Nephron (organoid): Measurements from ENCODE around the gene GALE.
"Not testable (repeated sequence)": the region's sequence is repeated elsewhere in the genome, so short reads cannot be mapped to it uniquely, and the experiment has no call there.

Experiments used
- H3K27ac Mint-ChIP-seq, 3 experiments: 2 replicates each; pipeline ENCODE4 v1.8.0; 2020; ENCODE audit warnings: mixed read lengths in 3 of 3, mild to moderate bottlenecking in 2 of 3, moderate library complexity in 1 of 3
- H3K27me3 Mint-ChIP-seq: 2 replicates; pipeline ENCODE4 v1.8.0; 2021; ENCODE audit warnings: low read depth, mild to moderate bottlenecking, moderate library complexity, mixed read lengths
- H3K36me3 Mint-ChIP-seq: 2 replicates; pipeline ENCODE4 v1.8.0; 2020; ENCODE audit warnings: low read depth, mixed read lengths
- H3K4me1 Mint-ChIP-seq: 2 replicates; pipeline ENCODE4 v1.8.0; 2020; ENCODE audit warnings: mixed read lengths
- H3K4me3 Mint-ChIP-seq, 3 experiments: 2 replicates each; pipeline ENCODE4 v1.8.0; 2020; ENCODE audit warnings: mild to moderate bottlenecking in 3 of 3, mixed read lengths in 3 of 3, moderate library complexity in 2 of 3
- H3K9me3 Mint-ChIP-seq: 2 replicates; pipeline ENCODE4 v1.8.0; 2020; ENCODE audit warnings: mixed read lengths
- CTCF ChIP-seq, 3 experiments: fragments of 200-600 bp; sonication (generic); IDR thresholded peaks; one replicate each; pipeline ENCODE4 v1.5.0; 2021; ENCODE audit warnings: antibody characterized with exemption in 3 of 3; ENCODE audit not compliant: unreplicated experiment in 3 of 3

GALE gene

GRCh38 chr1:23838401-23838866 is 37.9 kb upstream of the GALE start:
- peak overlapping the region; percentile 84 to 90 (median 90) for H3K4me3 Mint-ChIP-seq
- H3K27ac Mint-ChIP-seq: no peak overlapping the region
- peaks cover 24% of the 10 kb centered on the region for H3K27me3 Mint-ChIP-seq
- no peak for TF ChIP-seq CTCF (IDR thresholded peaks at IDR 0.05; ENCODE audit: unreplicated experiment in 3 of 3)
- no peaks in the 10 kb centered on the region for H3K9me3 Mint-ChIP-seq
- peaks cover 10% of the 10 kb centered on the region for H3K4me1 Mint-ChIP-seq
- no peaks in the 10 kb centered on the region for H3K36me3 Mint-ChIP-seq

DNA sequence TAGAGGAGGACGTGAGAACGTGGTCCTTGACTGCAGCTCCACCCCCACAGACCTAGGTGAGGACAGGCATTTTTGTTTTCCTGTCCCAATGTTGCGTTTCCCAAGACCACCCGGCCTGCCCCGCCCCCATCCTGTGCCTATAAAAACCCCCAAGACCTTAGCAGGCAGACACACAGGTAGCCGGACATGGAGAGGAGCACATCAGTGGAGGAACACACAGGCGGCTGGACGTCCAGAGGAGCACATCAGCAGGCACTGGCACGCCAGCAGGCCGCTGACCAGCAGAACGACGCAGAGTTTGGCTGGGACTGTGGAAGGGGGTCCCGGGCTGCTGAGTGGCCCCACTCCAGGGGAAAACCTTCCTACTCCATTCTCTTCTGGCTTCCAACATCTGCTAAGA is 37.4 kb upstream of the GALE start:
- Mint-ChIP-seq H3K27me3 (peaks cover 24% of the 10 kb centered on the region), H3K36me3 (no peaks in the 10 kb centered on the region), H3K4me3 (peak overlapping the region; percentile 84 to 90 (median 90)), H3K4me1 (peaks cover 10% of the 10 kb centered on the region), H3K27ac (no peak overlapping the region), H3K9me3 (no peaks in the 10 kb centered on the region)
- no peak for TF ChIP-seq CTCF (IDR thresholded peaks at IDR 0.05; ENCODE audit: unreplicated experiment in 3 of 3)

DNA sequence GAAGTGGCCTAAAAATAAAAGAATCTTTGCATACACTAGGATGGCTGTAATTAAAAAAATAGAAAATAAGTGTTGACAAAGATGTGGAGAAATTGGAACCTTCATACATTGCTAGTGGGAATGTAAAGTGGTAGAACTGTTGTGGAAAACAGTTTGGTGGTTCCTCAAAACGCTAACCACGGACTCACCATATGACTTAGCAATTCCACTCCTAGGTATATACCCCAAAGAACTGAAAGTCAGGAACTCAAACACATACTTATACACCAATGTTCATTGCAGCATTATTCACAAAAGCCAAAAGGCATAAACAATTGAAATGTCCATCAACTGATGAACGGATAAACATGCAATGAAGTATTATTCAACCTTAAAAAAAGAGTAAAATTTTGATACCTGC is 35.5 kb upstream of the GALE start:
- Mint-ChIP-seq H3K27me3 (peaks cover 18% of the 10 kb centered on the region), H3K9me3 (no peaks in the 10 kb centered on the region), H3K4me3 (no peak overlapping the region), H3K27ac (no peak overlapping the region), H3K4me1 (peaks cover 10% of the 10 kb centered on the region), H3K36me3 (no peaks in the 10 kb centered on the region)
- TF ChIP-seq CTCF (IDR thresholded peaks at IDR 0.05; ENCODE audit: unreplicated experiment in 3 of 3): no peak

DNA sequence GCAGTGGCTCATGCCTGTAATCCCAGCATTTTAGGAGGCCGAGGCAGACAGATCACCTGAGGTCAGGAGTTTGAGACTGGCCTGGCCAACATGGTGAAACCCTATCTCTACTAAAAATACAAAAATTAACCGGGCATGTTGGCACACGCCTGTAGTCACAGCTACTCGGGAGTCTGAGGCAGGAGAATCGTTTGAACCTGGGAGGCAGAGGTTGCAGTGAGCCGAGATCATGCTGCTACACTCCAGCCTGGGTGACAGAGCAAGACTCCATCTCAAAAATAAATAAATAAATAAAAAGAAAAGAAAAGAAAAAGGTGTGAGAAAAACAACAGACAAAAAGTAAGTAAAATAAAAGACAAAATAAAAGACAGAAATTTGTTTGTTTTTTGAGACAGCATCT is 33.6 kb upstream of the GALE start:
- peaks cover 18% of the 10 kb centered on the region for H3K27me3 Mint-ChIP-seq
- peaks cover 10% of the 10 kb centered on the region for H3K4me1 Mint-ChIP-seq
- H3K27ac Mint-ChIP-seq, H3K4me3 Mint-ChIP-seq, H3K9me3 Mint-ChIP-seq, H3K36me3 Mint-ChIP-seq: not testable (repeated sequence)

DNA sequence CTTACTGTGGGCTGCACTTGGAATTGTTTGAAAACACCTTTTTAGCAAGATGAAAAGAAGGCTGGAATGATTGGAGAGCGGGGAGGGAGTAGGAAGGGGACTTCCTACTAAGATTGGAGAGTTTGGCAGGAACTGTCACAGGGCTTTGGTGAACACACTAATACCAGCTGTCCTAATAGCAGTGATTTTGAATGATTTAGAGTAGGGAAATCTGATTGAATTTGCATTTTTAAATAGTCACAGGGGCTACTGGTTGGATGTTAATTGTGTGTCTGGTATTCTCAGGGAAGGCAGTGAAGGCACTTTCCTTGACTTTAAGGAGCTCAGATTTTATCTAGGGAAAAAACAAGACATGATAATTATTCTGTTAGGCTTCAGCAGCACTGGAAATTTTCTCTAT is 27.2 kb upstream of the GALE start:
- peak overlapping the region in 1 of 3 experiments; percentile 2 for H3K27ac Mint-ChIP-seq
- peaks cover 11% of the 10 kb centered on the region for H3K4me1 Mint-ChIP-seq
- no peaks in the 10 kb centered on the region for H3K36me3 Mint-ChIP-seq
- H3K4me3 Mint-ChIP-seq: peak overlapping the region in 1 of 3 experiments; percentile 20
- TF ChIP-seq CTCF (IDR thresholded peaks at IDR 0.05; ENCODE audit: unreplicated experiment in 3 of 3): no peak
- no peaks in the 10 kb centered on the region for H3K27me3 Mint-ChIP-seq
- H3K9me3 Mint-ChIP-seq: no peaks in the 10 kb centered on the region

DNA sequence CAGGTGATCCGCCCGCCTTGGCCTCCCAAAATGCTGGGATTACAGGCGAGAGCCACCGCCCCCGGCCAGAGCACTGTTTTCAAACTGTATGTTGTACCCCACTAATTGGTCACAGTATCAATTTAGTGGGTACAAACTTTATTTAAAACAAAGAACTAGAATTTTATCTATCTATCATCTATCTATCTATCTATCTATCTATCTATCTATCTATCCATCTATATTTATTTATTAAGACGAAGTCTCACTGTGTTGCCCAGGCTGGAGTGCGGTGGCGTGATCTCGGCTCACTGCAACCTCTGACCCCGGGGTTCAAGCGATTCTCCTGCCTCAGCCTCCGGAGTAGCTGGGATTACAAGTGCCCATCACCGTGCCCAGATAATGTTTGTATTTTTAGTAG is 26.0 kb upstream of the GALE start:
- Mint-ChIP-seq H3K4me1 (peaks cover 11% of the 10 kb centered on the region), H3K4me3 (peak overlapping the region; percentile 61 to 64 (median 62))
- H3K27me3 Mint-ChIP-seq, H3K9me3 Mint-ChIP-seq, H3K36me3 Mint-ChIP-seq, H3K27ac Mint-ChIP-seq: not testable (repeated sequence)

- H3K27ac Mint-ChIP-seq: peak overlapping the region; percentile 96 to 98 (median 96)
- H3K27me3 Mint-ChIP-seq: no peaks in the 10 kb centered on the region
- TF ChIP-seq CTCF (IDR thresholded peaks at IDR 0.05; ENCODE audit: unreplicated experiment in 3 of 3): no peak
- no peaks in the 10 kb centered on the region for H3K9me3 Mint-ChIP-seq
- peaks cover 11% of the 10 kb centered on the region for H3K4me1 Mint-ChIP-seq
- peak overlapping the region; percentile 96 to 100 (median 99) for H3K4me3 Mint-ChIP-seq
- H3K36me3 Mint-ChIP-seq: no peaks in the 10 kb centered on the region
These were observed 25.4 kb upstream of the GALE start for GRCh38 chr1:23825762-23826522.
